Subcutaneous adipose tissue (tissue), 4 donors: ENCODE data around the gene LEF1. TPM values are rescaled to one million over a fixed set of nuclear protein-coding genes. Genes with fewer than 3 reads are reported as not detected.

Source experiments
- CTCF ChIP-seq: fragments of 450-650 bp; IDR thresholded peaks from one replicate; pipeline ENCODE4 v1.5.1; 2016; ENCODE audit warnings: low read depth, mild to moderate bottlenecking, control low read depth, antibody characterized with exemption, moderate library complexity
- total RNA-seq, 4 donors: library from RNA; depleted of rRNA; stranded (reverse); fragments of >200 nt; gene quantifications; one replicate each; pipeline ENCODE4 v1.1.0, GENCODE V29; 2016

The LEF1 gene
- total RNA-seq, 4 donors from 2014 or later = 1.1 to 6.8 (median 5.1) TPM; not detected in 1

- TF ChIP-seq CTCF = no peak
Measured at GRCh38 chr4:108160741-108161352, 7.9 kb downstream of the LEF1 start.

- no peak for TF ChIP-seq CTCF
Measured at GRCh38 chr4:108159845-108160244, 8.9 kb downstream of the LEF1 start.

GRCh38 chr4:108157655-108158054, 11.1 kb downstream of the LEF1 start:
- TF ChIP-seq CTCF = no peak

- TF ChIP-seq CTCF = no peak
Measured at GRCh38 chr4:108156391-108156790, 12.3 kb downstream of the LEF1 start.

- TF ChIP-seq CTCF = no peak
Measured at GRCh38 chr4:108155373-108155772, 13.4 kb downstream of the LEF1 start.

GRCh38 chr4:108152980-108153379, 15.8 kb downstream of the LEF1 start:
- no peak for TF ChIP-seq CTCF

- no peak for TF ChIP-seq CTCF
Measured at GRCh38 chr4:108149588-108150380, 18.9 kb downstream of the LEF1 start.
